AG04450 (cell line): ENCODE measurements around the gene ELAVL2. TPM values are rescaled to one million over a fixed set of nuclear protein-coding genes. Genes with fewer than 3 reads are reported as not detected.

Experiments
- CTCF ChIA-PET: fragments of 300-600, 350-600 bp; formaldehyde crosslinking; extraction: SDS; loops from one replicate; lab custom pipeline; 2022; ENCODE audit warnings: antibody characterized with exemption, inconsistent platforms; lab: Charles Lee
- POLR2A ChIA-PET: fragments of 350-600 bp; formaldehyde crosslinking; extraction: SDS; loops from one replicate; lab custom pipeline; 2021; ENCODE audit warnings: antibody characterized with exemption, inconsistent platforms; lab: Yijun Ruan, JAX
- DNase-seq: peaks from one replicate; pipeline ENCODE4 v3.0.0-alpha.2; 2011; ENCODE audit warnings: low read depth, low spot score
- H3K27ac ChIP-seq: one replicate; pipeline ENCODE4 v1.5.1; 2012; ENCODE audit warnings: low read depth, low read length, control low read depth
- H3K27me3 ChIP-seq: one replicate; pipeline ENCODE4 v1.6.0; 2012; ENCODE audit warnings: low read length; ENCODE audit not compliant: control insufficient read depth, insufficient read depth
- H3K4me3 ChIP-seq: 2 replicates; pipeline ENCODE4 v1.5.1; 2011; ENCODE audit warnings: mild to moderate bottlenecking, low read depth, low read length, control low read depth
- H3K9me3 ChIP-seq: 2 replicates; pipeline ENCODE4 v1.5.1; 2012; ENCODE audit warnings: low read length; ENCODE audit not compliant: control insufficient read depth, insufficient read depth
- CTCF ChIP-seq: IDR thresholded peaks from 2 replicates; pipeline ENCODE4 v1.5.1; 2011; ENCODE audit warnings: low read depth, low read length, control low read depth, inconsistent platforms
- polyA plus RNA-seq: library from polyadenylated mRNA; depleted of rRNA; stranded (reverse); fragments of >200 nt; gene quantifications from 2 replicates; pipeline ENCODE4 v1.2.3, GENCODE V29; 2011

ELAVL2 gene
- polyA plus RNA-seq, 1 experiment: 0.04 TPM

GRCh38 chr9:23658376-23659258 lies 167.4 kb downstream of the ELAVL2 start:
- ChIA-PET POLR2A (no interaction called here), CTCF (no interaction called here)
- no peak for DNase-seq
- no peak for TF ChIP-seq CTCF
- no peak overlapping the region for H3K27ac ChIP-seq
- no peak overlapping the region for H3K4me3 ChIP-seq
- H3K27me3 ChIP-seq: no peaks in the 10 kb centered on the region
- peaks cover 3% of the 10 kb centered on the region; the same call in 1 of the 2 replicates for H3K9me3 ChIP-seq

GRCh38 chr9:23651051-23651450 lies 175.0 kb downstream of the ELAVL2 start:
- no peak for TF ChIP-seq CTCF
- Histone ChIP-seq H3K4me3 (no peak overlapping the region), H3K27ac (no peak overlapping the region), H3K27me3 (no peaks in the 10 kb centered on the region), H3K9me3 (peaks cover 3% of the 10 kb centered on the region)
- POLR2A ChIA-PET: no interaction called here
- DNase-seq: no peak
- CTCF ChIA-PET: no interaction called here

GRCh38 chr9:23648651-23649050 lies 177.4 kb downstream of the ELAVL2 start:
- CTCF ChIA-PET: no interaction called here
- H3K27ac ChIP-seq: no peak overlapping the region
- POLR2A ChIA-PET: no interaction called here
- H3K9me3 ChIP-seq: peaks cover 3% of the 10 kb centered on the region
- no peak overlapping the region for H3K4me3 ChIP-seq
- no peak for DNase-seq
- no peaks in the 10 kb centered on the region for H3K27me3 ChIP-seq
- no peak for TF ChIP-seq CTCF

- H3K9me3 ChIP-seq: peaks cover 3% of the 10 kb centered on the region; the same call in 1 of the 2 replicates
- ChIA-PET POLR2A (no interaction called here), CTCF (no interaction called here)
- no peaks in the 10 kb centered on the region for H3K27me3 ChIP-seq
- no peak for DNase-seq
- no peak overlapping the region for H3K27ac ChIP-seq
- TF ChIP-seq CTCF: no peak
- no peak overlapping the region for H3K4me3 ChIP-seq
Observed at GRCh38 chr9:23644896-23645295, 181.1 kb downstream of the ELAVL2 start.

- H3K4me3 ChIP-seq: no peak overlapping the region
- TF ChIP-seq CTCF: no peak
- no peak for DNase-seq
- no peaks in the 10 kb centered on the region for H3K27me3 ChIP-seq
- no peak overlapping the region for H3K27ac ChIP-seq
- ChIA-PET POLR2A (no interaction called here), CTCF (no interaction called here)
- peaks cover 3% of the 10 kb centered on the region; the same call in 1 of the 2 replicates for H3K9me3 ChIP-seq
Observed at GRCh38 chr9:23644326-23644725, 181.7 kb downstream of the ELAVL2 start.
